Neural progenitor cell (in vitro differentiated cells): ENCODE data around the gene SLC17A2.

Source experiments
- CTCF ChIP-seq: fragments of 200-600 bp; sonication (generic); IDR thresholded peaks from 2 replicates; pipeline ENCODE4 v1.5.1; 2017; ENCODE audit warnings: antibody characterized with exemption, mild to moderate bottlenecking
- EZH2phosphoT487 ChIP-seq: fragments of 200-600 bp; sonication (generic); IDR thresholded peaks from 2 replicates; pipeline ENCODE4 v1.6.1; 2017; ENCODE audit warnings: antibody characterized with exemption

GRCh38 chr6:25883991-25884390 lies 46.5 kb downstream of the SLC17A2 start:
- TF ChIP-seq CTCF = no peak
- TF ChIP-seq EZH2phosphoT487 = no peak
